Sigmoid colon (tissue), 7 donors: ENCODE results near the gene WDR62. TPM values are rescaled to one million over a fixed set of nuclear protein-coding genes. Genes with fewer than 3 reads are reported as not detected.

Source experiments
- DNase-seq: peaks from one replicate; pipeline ENCODE4 v3.0.0-alpha.2; 2019
- H3K27ac ChIP-seq, 4 donors: fragments of 200-600 bp; sonication (generic); one replicate each; pipeline ENCODE4 v1.5.1; 2016 to 2019; ENCODE audit warnings: mild to moderate bottlenecking in 1 of 4
- H3K27me3 ChIP-seq, 3 donors: fragments of 200-600 bp; sonication (generic); one replicate each; pipeline ENCODE4 v1.5.1; 2019; ENCODE audit warnings: mild to moderate bottlenecking in 1 of 3
- H3K36me3 ChIP-seq, 4 donors: fragments of 200-600 bp; sonication (generic); one replicate each; pipeline ENCODE4 v1.5.1; 2016 to 2019
- H3K4me1 ChIP-seq, 4 donors: fragments of 200-600 bp; sonication (generic); one replicate each; pipeline ENCODE4 v1.5.1; 2017 to 2019
- H3K4me3 ChIP-seq, 4 donors: fragments of 200-600 bp; sonication (generic); one replicate each; pipeline ENCODE4 v1.5.1; 2017 to 2019; ENCODE audit warnings: mild to moderate bottlenecking in 2 of 4, moderate library complexity in 1 of 4
- H3K9me3 ChIP-seq, 4 donors: fragments of 200-600 bp in 3 of 4; sonication (generic) in 3 of 4; one replicate each; pipeline versions ENCODE4 v1.5.1 to v1.6.1; 2013 to 2019
- CTCF ChIP-seq, 4 experiments: fragments of 450-650 bp in 3 of 4; fragments of 200-600 bp in 1 of 4; IDR thresholded peaks; one replicate each; pipeline ENCODE4 v1.5.1; 2016 to 2019; ENCODE audit warnings: antibody characterized with exemption in 4 of 4, mild to moderate bottlenecking in 3 of 4, moderate library complexity in 2 of 4
- EP300 ChIP-seq, 4 donors: sonication (generic); formaldehyde crosslinking; IDR thresholded peaks; one replicate each; pipeline ENCODE4 v1.6.1; 2017; ENCODE audit warnings: antibody characterized with exemption in 4 of 4
- POLR2A ChIP-seq, 2 donors: fragments of 450-650 bp; IDR thresholded peaks; one replicate each; pipeline ENCODE4 v1.6.1; 2016; ENCODE audit warnings: antibody characterized with exemption in 2 of 2, mild to moderate bottlenecking in 2 of 2, moderate library complexity in 2 of 2
- POLR2AphosphoS5 ChIP-seq, 4 donors: sonication (generic); formaldehyde crosslinking; IDR thresholded peaks; one replicate each; pipeline ENCODE4 v1.6.1; 2017; ENCODE audit warnings: antibody characterized with exemption in 4 of 4
- WGBS, 2 donors: extraction: QIAGEN DNeasy Blood & Tissue Kit; methylation state at CpG; one replicate each; pipeline ENCODE4 v1.1.7; 2013; 5-methylcytosine and 5-hydroxymethylcytosine counted together
- intact Hi-C: fragments of 100-400 bp; cut with DNase I; formaldehyde crosslinking; loops from one replicate; pipeline ENCODE4 v1.15.1; 2023
- polyA plus RNA-seq, 3 donors: library from polyadenylated mRNA; stranded (reverse); fragments of 200-250 nt; gene quantifications; one replicate each; pipeline ENCODE4 v1.2.3, GENCODE V29; 2013
- total RNA-seq, 4 donors: library from RNA; depleted of rRNA; stranded (reverse); fragments of >200 nt; gene quantifications; one replicate each; pipeline ENCODE4 v1.1.0, GENCODE V29; 2016
- donor health status: healthy with polysubstance abuse.
- donor health status: Bipolar disorder and iron deficiency.
- donor health status: healthy.

WDR62 gene
- total and polyA plus RNA-seq, 7 donors = under 0.01 to 6.8 (median 0.36) TPM

DNA sequence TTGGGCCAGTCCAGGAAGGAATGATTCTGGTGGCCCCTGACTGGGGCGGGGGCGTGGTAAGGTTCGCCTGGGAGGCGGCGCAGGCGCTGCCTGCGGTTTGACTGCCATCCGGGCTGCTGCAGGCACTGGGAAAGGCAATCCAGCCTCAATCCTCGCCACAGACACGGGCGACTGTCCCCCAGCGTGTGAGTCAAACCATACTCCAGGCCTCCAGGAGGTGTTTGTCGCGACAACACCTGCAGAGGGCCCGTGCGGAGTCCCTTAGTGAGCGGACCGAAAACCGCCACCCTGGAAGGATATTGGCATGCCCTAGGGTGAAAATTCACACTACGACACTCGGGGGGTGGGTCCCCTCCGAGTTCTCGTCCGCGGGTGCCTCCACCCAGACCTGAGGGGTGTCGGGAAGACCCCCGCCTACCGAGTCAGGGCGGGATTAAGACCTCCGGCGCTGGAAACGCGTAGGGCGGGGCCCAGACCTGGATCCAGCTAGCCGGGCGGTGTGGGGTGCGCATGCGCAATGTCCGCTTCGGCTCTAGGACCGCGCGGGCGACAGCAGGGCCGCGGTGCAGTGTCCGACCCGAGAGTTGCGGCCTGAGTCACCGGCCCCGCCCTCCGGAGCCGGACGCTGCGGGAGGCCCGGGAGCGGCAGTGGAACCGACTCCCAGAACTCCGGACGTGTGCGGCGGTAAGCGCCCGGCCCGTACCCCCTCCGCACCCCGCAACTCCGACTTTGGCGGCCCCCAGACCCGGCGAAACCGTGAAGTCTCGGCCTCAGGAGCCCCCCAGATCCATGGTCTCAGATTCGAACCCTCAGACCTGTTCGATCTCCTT, 85.0 kb downstream of the WDR62 start, which contains the start of gene CAPNS1:
Gene CAPNS1 (plus strand): TSS at position 594 of the 831 bp plus-strand sequence. CDS start 946 bp downstream, outside the sequence.
- H3K27me3 ChIP-seq = no peaks in the 10 kb centered on the region
- H3K27ac ChIP-seq = peak within 1 kb of the TSS; percentile 89 to 100 (median 98)
- H3K4me3 ChIP-seq = peak within 1 kb of the TSS; percentile 56 to 94 (median 82)
- peaks cover 17 to 25% (median 20%) of the 10 kb centered on the region in 4 donors for H3K36me3 ChIP-seq
- 1% methylated on average over 75 of the region's 75 CpGs for WGBS, 2 donors
- intact Hi-C loops = loop anchor here (1.0 to 5.0 kb wide), 2 partner anchors 13 to 382 kb away; partner anchors contain the start of genes COX7A1, HSPB6 and PROSER3
- H3K9me3 ChIP-seq = no peaks in the 10 kb centered on the region
- DNase-seq = peak; percentile 99
- H3K4me1 ChIP-seq = peaks cover 0 to 30% (median 25%) of the 10 kb centered on the region in 4 donors
- TF ChIP-seq CTCF (IDR thresholded peaks at IDR 0.05) = no peak
- peak; percentile 96 to 97 for TF ChIP-seq POLR2A (IDR thresholded peaks at IDR 0.05)
- TF ChIP-seq POLR2AphosphoS5 (IDR thresholded peaks at IDR 0.05) = peak; percentile 95 to 99 (median 98)
- TF ChIP-seq EP300 (IDR thresholded peaks at IDR 0.05) = peak in 1 of 4 donors; percentile 17

DNA sequence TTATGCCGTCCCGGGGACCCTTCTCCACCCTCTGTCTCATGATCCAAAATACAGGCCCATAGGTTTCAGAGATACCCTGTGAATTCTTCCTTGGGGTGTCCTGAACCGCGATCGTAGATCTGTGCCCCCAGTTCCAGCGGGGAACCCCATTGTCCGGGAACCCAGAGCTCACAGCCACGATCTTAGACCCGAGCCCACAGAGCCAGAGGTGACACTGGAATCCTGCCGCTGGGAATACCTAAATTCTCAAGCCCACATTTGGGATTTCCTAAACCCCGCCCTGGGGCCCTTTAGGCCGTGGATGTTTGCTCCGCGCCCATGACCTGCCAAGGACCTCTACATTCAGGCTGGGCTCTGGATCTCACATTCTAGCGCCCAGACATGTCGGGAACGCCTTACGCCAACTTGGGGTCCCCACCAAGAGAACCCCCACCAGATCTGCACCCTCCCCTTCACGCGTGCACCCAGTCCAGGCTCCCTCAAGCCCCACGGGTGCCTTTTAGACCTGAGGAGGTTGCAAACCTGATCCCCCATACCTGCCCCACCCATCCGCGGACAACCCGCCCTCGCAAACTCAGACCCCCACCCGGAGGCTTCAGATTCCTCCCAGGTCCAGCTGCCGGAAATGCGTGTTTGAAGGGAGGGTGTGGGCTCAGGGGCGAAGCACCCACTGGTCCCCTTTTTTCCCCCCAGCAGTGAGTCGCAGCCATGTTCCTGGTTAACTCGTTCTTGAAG, 85.8 kb downstream of the WDR62 start:
- no peak for TF ChIP-seq EP300 (IDR thresholded peaks at IDR 0.05)
- no peak for TF ChIP-seq POLR2AphosphoS5 (IDR thresholded peaks at IDR 0.05)
- TF ChIP-seq POLR2A (IDR thresholded peaks at IDR 0.05) = no peak
- no peak for TF ChIP-seq CTCF (IDR thresholded peaks at IDR 0.05)
- H3K4me3 ChIP-seq = peak overlapping the region; percentile 56 to 94 (median 82)
- H3K27ac ChIP-seq = peak overlapping the region; percentile 89 to 100 (median 98)
- WGBS, 2 donors = 0% methylated on average over 31 of the region's 31 CpGs
- DNase-seq = peak; percentile 78
- peaks cover 24 to 32% (median 27%) of the 10 kb centered on the region in 4 donors for H3K36me3 ChIP-seq
- H3K9me3 ChIP-seq = no peaks in the 10 kb centered on the region
- peaks cover 0 to 30% (median 25%) of the 10 kb centered on the region in 4 donors for H3K4me1 ChIP-seq
- no peaks in the 10 kb centered on the region for H3K27me3 ChIP-seq
- intact Hi-C loops = loop anchor here (1.0 to 5.0 kb wide), 2 partner anchors 12 to 383 kb away; partner anchors contain the start of genes COX7A1, HSPB6 and PROSER3

DNA sequence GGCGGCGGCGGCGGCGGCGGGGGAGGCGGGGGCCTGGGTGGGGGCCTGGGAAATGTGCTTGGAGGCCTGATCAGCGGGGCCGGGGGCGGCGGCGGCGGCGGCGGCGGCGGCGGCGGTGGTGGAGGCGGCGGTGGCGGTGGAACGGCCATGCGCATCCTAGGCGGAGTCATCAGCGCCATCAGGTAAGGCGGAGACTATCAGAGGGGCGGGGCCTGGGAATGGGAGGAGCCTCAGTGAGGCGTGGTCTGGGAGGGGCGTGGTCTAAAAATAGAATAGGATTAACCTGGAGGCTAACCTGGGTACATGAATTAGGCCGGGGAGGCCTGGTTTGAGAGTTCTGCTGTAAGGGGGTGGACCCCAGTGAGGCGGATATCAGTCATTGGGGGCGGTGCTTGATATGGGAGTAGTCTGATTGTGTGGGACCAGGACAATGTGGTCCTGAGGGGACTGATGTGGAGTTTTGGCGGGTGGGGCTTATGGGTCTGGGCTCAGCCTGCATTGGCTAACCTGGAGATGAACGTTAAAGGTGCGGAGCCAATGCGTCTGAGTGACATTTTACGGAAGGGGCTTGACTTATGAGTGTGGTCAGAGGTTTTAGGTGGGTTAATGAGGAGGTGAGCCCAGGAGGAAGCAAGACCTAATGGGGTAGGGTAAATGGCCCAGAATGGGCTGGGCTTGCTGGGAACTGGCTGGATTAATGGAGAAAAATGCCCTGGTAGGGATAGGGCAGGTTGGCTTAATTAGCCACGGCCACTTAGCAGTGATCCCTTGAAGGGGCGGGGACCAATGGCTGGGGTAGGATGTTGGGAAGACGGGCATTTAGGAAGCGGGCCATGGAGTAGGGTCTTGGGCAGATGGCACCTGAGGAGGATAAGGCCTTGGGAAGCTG, 86.6 kb downstream of the WDR62 start:
- intact Hi-C loops = loop anchor here (5.0 kb wide), 1 partner anchor 384 kb away; the partner anchor contains the start of genes HSPB6 and PROSER3
- 22 to 23% methylated on average over 42 of the region's 42 CpGs for WGBS, 2 donors
- Histone ChIP-seq H3K4me3 (peak overlapping the region; percentile 56 to 94 (median 82)), H3K36me3 (peaks cover 32 to 40% (median 35%) of the 10 kb centered on the region in 4 donors), H3K4me1 (peaks cover 0 to 27% (median 24%) of the 10 kb centered on the region in 4 donors), H3K27ac (peak overlapping the region; percentile 89 to 100 (median 98)), H3K27me3 (no peaks in the 10 kb centered on the region), H3K9me3 (no peaks in the 10 kb centered on the region)
- peak; percentile 93 for DNase-seq
- TF ChIP-seq POLR2AphosphoS5 (IDR thresholded peaks at IDR 0.05) = peak; percentile 79 to 94 (median 86)
- TF ChIP-seq EP300 (IDR thresholded peaks at IDR 0.05) = no peak

DNA sequence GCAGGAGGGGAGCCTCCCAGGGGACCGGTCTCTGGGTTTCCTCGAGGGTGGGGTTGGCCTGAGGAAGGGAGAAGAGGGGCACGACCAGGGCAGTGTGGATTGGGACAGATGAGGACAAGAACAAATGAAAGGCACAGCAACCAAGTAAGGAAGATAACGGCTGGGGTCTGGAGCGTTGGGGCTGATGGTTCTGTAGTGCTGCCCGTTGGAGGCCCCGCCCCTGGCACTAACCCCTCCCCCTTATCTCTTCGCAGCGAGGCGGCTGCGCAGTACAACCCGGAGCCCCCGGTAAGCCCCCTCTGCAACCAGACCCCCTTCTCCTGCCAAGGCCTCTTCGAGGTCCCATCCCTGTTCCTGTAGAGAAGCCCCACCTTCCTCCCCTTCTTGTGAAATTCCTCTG, 87.3 kb downstream of the WDR62 start:
- H3K36me3 ChIP-seq = peaks cover 36 to 48% (median 41%) of the 10 kb centered on the region in 4 donors
- TF ChIP-seq POLR2AphosphoS5 (IDR thresholded peaks at IDR 0.05) (no peak), POLR2A (IDR thresholded peaks at IDR 0.05) (no peak), CTCF (IDR thresholded peaks at IDR 0.05) (no peak), EP300 (IDR thresholded peaks at IDR 0.05) (no peak)
- no peaks in the 10 kb centered on the region for H3K27me3 ChIP-seq
- no peak overlapping the region for H3K4me3 ChIP-seq
- no peak for DNase-seq
- WGBS, 2 donors = 94 to 95% methylated on average over 14 of the region's 14 CpGs
- intact Hi-C loops = loop anchor here (5.0 kb wide), 1 partner anchor 385 kb away; the partner anchor contains the start of genes HSPB6 and PROSER3
- H3K4me1 ChIP-seq = peaks cover 0 to 19% (median 16%) of the 10 kb centered on the region in 4 donors
- H3K27ac ChIP-seq = peak overlapping the region; percentile 89 to 100 (median 98)
- H3K9me3 ChIP-seq = no peaks in the 10 kb centered on the region
